Daoy (cell line): ENCODE data around the gene NCK2. TPM values are rescaled to one million over a fixed set of nuclear protein-coding genes. Genes with fewer than 3 reads are reported as not detected.
"Not testable (repeated sequence)": the region's sequence is repeated elsewhere in the genome, so short reads cannot be mapped to it uniquely, and the experiment has no call there.

Experiments
- DNase-seq: peaks from one replicate; pipeline ENCODE4 v3.0.0-alpha.2; 2015; ENCODE audit warnings: low read depth
- total RNA-seq: library from RNA; depleted of rRNA; stranded (reverse); fragments of >200 nt; shearing (Covaris generic); gene quantifications from 2 replicates; pipeline ENCODE4 v1.2.3, GENCODE V29; 2014

Gene NCK2
- total RNA-seq, 1 experiment from 2014 or later = 25.7 TPM

- no peak for DNase-seq
Measured at GRCh38 chr2:105890111-105890510, 145.4 kb downstream of the NCK2 start.

- no peak for DNase-seq
Measured at GRCh38 chr2:105890856-105891255, 146.1 kb downstream of the NCK2 start.

GRCh38 chr2:105893011-105893995 is 148.6 kb downstream of the NCK2 start:
- DNase-seq = no peak

GRCh38 chr2:105894327-105894944 is 149.7 kb downstream of the NCK2 start:
- no peak for DNase-seq

GRCh38 chr2:105895990-105896764 is 151.5 kb downstream of the NCK2 start:
- no peak for DNase-seq

- no peak for DNase-seq
Measured at GRCh38 chr2:105896765-105897163, 152.1 kb downstream of the NCK2 start.

- DNase-seq = not testable (repeated sequence)
Measured at GRCh38 chr2:105897694-105898093, 153.0 kb downstream of the NCK2 start.

- DNase-seq = no peak
Measured at GRCh38 chr2:105903051-105903674, 158.5 kb downstream of the NCK2 start.

GRCh38 chr2:105904938-105905337 is 160.2 kb downstream of the NCK2 start:
- DNase-seq = no peak

- no peak for DNase-seq
Measured at GRCh38 chr2:105906481-105906880, 161.8 kb downstream of the NCK2 start.

- no peak for DNase-seq
Measured at GRCh38 chr2:105907184-105907583, 162.5 kb downstream of the NCK2 start.

GRCh38 chr2:105909215-105909614 is 164.5 kb downstream of the NCK2 start:
- no peak for DNase-seq

- DNase-seq = no peak
Measured at GRCh38 chr2:105910497-105911238, 166.0 kb downstream of the NCK2 start.

- DNase-seq = no peak
Measured at GRCh38 chr2:105911425-105911824, 166.7 kb downstream of the NCK2 start.

GRCh38 chr2:105912081-105912480 is 167.4 kb downstream of the NCK2 start:
- DNase-seq = no peak

- DNase-seq = no peak
Measured at GRCh38 chr2:105915005-105915558, 170.4 kb downstream of the NCK2 start.

- no peak for DNase-seq
Measured at GRCh38 chr2:105917226-105917625, 172.5 kb downstream of the NCK2 start.

GRCh38 chr2:105917688-105918087 is 173.0 kb downstream of the NCK2 start:
- DNase-seq = no peak

- no peak for DNase-seq
Measured at GRCh38 chr2:105919191-105919811, 174.6 kb downstream of the NCK2 start.

GRCh38 chr2:105919826-105920225 is 175.1 kb downstream of the NCK2 start:
- no peak for DNase-seq
